GM18517 (cell line): ENCODE results near the gene DPEP1.
"Not testable (repeated sequence)": the region's sequence is repeated elsewhere in the genome, so short reads cannot be mapped to it uniquely, and the experiment has no call there.

ENCODE experiments used
- ATAC-seq: cut with Tn5 transposase; IDR thresholded peaks from one replicate; pipeline ENCODE4 v1.9.1; 2021; ENCODE audit warnings: mild to moderate bottlenecking, moderate library complexity; ENCODE audit not compliant: unreplicated experiment

The DPEP1 gene

GRCh38 chr16:89645122-89645521, 31.7 kb downstream of the DPEP1 start:
- ATAC-seq: no peak

DNA sequence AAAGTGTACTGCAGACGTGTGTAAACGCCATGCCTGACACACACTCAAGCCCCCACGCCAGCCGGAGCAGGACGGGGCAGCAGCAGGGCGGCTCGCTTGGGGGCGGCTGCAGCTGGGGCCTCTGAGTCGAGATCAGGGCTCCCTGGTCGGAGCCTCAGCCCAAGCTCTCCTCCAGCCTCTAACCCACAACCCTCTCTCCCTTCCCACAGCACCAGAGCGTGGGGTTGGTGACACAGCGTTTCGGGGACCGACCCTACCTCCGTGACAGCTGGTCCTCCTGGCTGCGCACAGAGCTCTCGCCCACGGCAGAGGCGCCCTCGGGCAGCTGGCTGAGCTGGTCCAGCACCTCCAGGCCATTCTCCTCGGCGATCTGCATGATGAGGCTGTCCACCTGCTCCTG, 32.8 kb downstream of the DPEP1 start:
- no peak for ATAC-seq

GRCh38 chr16:89646906-89647305, 33.5 kb downstream of the DPEP1 start:
- ATAC-seq: no peak

DNA sequence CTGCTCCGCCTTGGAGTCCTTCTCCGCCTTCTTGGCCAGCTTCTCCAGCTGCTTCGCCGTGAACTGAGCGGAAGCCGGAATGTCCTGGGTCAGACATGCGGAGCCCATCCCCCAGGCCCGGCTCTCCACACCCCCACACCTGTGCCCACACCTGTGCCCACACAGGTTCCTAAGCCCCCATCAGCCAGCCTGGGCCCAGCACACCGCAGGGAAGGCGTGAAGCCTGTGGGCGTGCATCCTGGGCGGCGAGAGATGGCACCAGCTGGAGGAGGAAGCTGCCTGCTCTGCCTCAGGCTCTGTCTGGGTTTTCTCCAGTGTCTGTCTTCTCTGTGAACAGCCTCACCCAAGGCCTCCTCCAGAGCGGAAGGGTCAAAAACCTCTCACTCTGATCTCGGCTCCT, 38.1 kb downstream of the DPEP1 start:
- no peak for ATAC-seq

- ATAC-seq: no peak
Measured at GRCh38 chr16:89653656-89654295, 40.3 kb downstream of the DPEP1 start.

DNA sequence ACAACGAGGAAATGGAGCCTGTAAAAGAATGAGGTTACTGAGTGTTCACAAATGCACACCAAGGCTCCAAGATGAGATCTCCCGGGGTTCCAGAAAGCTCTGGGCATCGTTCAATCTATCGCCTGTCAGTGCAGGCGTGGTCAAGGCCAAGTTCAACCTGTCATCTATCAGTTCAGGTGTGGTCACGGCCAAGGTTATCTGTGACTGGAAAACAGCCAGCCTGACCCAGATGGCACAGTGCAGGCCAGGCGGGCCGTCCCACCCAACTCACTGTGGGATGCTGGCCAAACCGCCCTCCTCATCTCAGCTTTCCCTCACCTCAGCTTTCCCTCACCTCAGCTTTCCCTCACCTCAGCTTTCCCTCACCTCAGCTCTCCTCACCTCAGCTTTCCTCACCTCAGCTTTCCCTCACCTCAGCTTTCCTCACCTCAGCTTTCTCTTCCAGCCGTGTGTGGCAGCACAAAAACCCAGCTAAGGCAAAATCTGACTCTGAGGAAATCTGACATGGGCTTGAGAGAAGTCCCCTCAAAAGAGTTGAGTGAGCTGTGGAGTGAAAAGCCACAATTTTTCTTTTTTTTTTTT, 41.7 kb downstream of the DPEP1 start:
- no peak for ATAC-seq

GRCh38 chr16:89656435-89657121, 43.1 kb downstream of the DPEP1 start:
- no peak for ATAC-seq

GRCh38 chr16:89657442-89658220, 44.2 kb downstream of the DPEP1 start, which contains the start of the genes CHMP1A and SPATA33:
TSS of gene CHMP1A (minus strand) at chr16:89657708. CDS start at chr16:89657588, 120 bp downstream.
TSS of gene SPATA33 (plus strand) at chr16:89657836. CDS start at chr16:89657912, 76 bp downstream.
- peak; percentile 90 for ATAC-seq

GRCh38 chr16:89658221-89658879, 44.9 kb downstream of the DPEP1 start:
- ATAC-seq: no peak

DNA sequence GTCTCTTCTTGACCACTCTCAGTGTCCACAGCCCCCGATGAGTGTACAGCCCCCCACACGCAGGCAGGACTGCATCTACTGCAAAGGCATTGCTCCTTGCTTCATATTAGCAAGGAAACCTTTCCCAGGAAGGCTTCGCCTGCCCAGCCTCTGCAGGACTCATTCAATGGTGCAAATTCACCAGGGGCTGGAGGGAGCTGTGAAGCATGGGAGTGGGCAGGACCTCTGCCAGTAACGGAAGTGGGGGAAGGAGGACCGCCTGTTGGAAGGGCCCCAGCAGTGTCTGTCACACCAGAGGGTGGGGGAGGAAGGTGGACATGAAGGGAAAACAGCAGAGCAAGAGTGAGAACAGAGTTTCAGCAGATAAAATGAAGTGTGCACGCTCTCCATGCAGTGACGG, 46.7 kb downstream of the DPEP1 start:
- ATAC-seq: no peak

DNA sequence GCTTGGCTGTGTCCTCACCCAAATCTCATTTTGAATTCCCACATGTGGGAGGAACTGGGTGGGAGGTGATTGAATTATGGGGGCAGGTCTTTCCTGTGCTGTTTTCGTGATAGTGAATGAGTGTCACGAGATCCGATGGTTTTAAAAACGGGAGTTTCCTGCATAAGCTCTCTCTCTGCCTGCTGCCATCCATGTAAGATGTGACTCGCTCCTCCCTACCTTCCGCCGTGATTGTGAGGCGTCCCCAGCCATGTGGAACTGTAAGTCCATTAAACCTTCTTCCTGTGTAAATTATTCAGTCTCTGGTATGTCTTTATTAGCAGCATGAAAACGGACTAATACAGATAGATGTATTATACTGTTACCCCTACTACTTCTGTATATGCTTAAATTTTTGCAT, 47.8 kb downstream of the DPEP1 start:
- no peak for ATAC-seq

DNA sequence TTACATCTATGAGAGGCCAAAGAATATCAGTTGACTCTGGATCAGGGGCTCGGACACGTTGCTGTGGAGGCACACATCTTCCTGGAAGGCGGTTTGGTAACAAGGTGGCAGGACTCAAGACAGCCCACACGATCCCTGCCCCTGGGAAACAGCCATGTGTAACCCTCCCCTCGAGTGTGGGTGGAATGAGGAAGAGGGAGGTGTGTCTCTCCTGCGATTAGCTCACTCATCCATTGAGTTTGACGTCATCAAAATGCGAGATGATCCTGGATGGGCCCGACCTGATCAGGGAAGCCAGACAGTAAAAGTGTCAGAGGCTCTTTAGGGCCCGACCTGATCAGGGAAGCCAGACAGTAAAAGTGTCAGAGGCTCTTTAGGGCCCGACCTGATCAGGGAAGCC, 50.8 kb downstream of the DPEP1 start:
- ATAC-seq: not testable (repeated sequence)

GRCh38 chr16:89667000-89667399, 53.6 kb downstream of the DPEP1 start:
- not testable (repeated sequence) for ATAC-seq

GRCh38 chr16:89667633-89668032, 54.2 kb downstream of the DPEP1 start:
- no peak for ATAC-seq

DNA sequence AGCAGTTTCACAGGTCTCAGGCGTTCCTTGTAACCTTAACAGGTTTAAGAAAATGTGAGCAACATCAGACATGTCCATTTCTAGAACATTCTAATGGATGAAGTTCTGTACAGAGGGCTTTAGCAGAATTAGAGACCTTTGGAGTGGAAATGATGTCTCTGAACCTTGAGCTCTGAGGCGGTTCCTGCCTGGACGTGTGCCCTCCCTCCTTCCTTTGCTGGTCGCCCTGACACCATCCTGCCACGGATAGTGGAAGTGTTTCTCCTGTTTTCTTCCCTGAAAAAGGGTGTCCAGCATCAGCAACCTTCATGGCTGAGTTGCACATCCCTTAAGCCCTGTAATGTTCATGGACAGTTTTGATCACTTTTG, 55.3 kb downstream of the DPEP1 start:
- no peak for ATAC-seq

DNA sequence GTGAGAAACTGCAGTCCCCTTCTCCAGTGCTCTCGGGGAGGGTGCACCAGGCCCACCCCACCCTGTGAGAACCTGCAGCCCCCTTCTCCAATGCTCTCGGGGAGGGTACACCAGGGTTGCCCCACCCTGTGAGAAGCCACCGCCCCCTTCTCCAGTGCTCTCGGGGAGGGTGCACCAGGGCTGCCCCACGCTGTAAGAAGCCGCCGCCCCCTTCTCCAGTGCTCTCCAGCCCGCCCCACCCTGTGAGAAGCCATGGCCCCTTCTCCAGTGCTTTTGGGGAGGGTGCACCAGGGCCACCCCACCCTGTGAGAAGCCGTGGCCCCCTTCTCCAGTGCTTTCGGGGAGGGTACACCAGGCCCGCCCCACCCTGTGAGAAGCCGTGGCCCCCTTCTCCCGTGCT, 56.3 kb downstream of the DPEP1 start:
- no peak for ATAC-seq

GRCh38 chr16:89670496-89671431, 57.3 kb downstream of the DPEP1 start:
- no peak for ATAC-seq

DNA sequence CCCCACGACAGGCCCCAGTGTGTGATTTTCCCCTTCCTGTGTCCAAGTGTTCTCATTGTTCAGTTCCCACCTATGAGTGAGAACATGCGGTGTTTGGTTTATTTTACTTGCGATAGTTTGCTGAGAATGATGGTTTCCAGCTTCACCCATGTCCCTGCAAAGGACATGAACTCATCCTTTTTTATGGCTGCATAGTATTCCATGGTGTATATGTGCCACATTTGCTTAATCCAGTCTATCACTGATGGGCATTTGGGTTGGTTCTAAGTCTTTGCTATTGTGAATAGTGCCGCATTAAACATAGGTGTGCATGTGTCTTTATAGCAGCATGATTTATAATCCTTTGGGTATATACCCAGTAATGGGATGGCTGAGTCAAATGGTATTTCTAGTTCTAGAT, 58.1 kb downstream of the DPEP1 start:
- not testable (repeated sequence) for ATAC-seq

GRCh38 chr16:89672177-89672941, 58.9 kb downstream of the DPEP1 start:
- no peak for ATAC-seq
